Uterus (tissue), 2 donors: Measurements from ENCODE around the gene ALKBH3.

ENCODE experiments used
- POLR2A ChIP-seq, 2 donors: fragments of 450-650 bp; IDR thresholded peaks; one replicate each; pipeline ENCODE4 v1.6.1; 2016; ENCODE audit warnings: antibody characterized with exemption in 2 of 2, mild to moderate bottlenecking in 1 of 2, moderate library complexity in 1 of 2
- TF ChIP-seq, protein P1 (sequence below), 4 experiments: fragments of 200-600 bp in 2 of 4; fragments of 450-650 bp in 2 of 4; sonication (generic) in 2 of 4; IDR thresholded peaks; one replicate each; pipeline ENCODE4 v1.5.1; 2016 to 2019; ENCODE audit warnings: antibody characterized with exemption in 4 of 4, mild to moderate bottlenecking in 2 of 4, moderate library complexity in 1 of 4

DNA sequence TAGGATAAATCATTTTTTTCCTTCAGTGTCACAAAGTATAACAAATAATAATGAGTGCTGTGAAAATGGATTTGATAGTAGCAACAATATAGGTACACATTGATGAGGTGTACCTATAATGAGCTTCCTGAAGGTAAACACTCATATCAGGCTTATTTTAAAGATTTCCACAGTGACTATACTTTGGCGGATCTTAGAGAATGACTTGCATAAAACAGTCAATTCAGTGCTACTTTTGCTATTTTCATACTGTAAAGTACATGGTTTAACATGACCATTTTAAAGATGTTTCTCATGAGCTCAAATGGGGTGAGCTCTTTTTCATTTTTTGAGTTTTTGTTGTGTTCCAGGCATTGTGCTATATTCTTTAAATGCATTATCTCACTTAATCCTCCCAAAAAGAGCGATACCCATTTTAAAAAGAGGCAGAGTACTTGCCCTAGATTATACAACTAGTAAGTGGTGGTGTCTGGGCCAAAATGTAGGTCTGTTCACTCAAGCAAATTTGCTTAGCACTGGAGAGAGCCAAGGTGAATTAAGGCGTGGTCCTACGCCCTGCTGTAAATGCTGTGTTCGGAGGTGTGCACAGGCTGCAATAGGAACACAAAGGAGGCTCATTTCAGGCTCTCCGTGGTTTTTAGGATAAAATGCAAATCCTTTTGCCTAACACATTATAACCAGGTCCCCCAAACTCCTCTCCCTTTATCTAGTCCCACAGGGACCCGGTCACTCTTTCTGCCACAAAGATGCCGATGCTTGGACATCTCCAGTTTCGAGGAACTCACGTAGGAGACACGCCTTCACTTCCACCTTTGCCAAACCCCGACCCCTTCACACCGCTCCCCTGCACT lies 617 bp upstream of the ALKBH3 start:
- TF ChIP-seq, protein P1, sequence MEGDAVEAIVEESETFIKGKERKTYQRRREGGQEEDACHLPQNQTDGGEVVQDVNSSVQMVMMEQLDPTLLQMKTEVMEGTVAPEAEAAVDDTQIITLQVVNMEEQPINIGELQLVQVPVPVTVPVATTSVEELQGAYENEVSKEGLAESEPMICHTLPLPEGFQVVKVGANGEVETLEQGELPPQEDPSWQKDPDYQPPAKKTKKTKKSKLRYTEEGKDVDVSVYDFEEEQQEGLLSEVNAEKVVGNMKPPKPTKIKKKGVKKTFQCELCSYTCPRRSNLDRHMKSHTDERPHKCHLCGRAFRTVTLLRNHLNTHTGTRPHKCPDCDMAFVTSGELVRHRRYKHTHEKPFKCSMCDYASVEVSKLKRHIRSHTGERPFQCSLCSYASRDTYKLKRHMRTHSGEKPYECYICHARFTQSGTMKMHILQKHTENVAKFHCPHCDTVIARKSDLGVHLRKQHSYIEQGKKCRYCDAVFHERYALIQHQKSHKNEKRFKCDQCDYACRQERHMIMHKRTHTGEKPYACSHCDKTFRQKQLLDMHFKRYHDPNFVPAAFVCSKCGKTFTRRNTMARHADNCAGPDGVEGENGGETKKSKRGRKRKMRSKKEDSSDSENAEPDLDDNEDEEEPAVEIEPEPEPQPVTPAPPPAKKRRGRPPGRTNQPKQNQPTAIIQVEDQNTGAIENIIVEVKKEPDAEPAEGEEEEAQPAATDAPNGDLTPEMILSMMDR (IDR thresholded peaks at IDR 0.05), result no peak
- no peak for TF ChIP-seq POLR2A (IDR thresholded peaks at IDR 0.05)
